HuH-7.5 (cell line): ENCODE results near the gene QPCT.
"Not testable (repeated sequence)": the region's sequence is repeated elsewhere in the genome, so short reads cannot be mapped to it uniquely, and the experiment has no call there.

ENCODE experiments used
- DNase-seq: peaks from one replicate; pipeline ENCODE4 v3.0.0; 2011; ENCODE audit warnings: low spot score

Gene QPCT

GRCh38 chr2:37358466-37358865 lies 14.0 kb downstream of the QPCT start:
- DNase-seq: no peak

- no peak for DNase-seq
Observed at GRCh38 chr2:37361216-37361815, 16.9 kb downstream of the QPCT start.

DNA sequence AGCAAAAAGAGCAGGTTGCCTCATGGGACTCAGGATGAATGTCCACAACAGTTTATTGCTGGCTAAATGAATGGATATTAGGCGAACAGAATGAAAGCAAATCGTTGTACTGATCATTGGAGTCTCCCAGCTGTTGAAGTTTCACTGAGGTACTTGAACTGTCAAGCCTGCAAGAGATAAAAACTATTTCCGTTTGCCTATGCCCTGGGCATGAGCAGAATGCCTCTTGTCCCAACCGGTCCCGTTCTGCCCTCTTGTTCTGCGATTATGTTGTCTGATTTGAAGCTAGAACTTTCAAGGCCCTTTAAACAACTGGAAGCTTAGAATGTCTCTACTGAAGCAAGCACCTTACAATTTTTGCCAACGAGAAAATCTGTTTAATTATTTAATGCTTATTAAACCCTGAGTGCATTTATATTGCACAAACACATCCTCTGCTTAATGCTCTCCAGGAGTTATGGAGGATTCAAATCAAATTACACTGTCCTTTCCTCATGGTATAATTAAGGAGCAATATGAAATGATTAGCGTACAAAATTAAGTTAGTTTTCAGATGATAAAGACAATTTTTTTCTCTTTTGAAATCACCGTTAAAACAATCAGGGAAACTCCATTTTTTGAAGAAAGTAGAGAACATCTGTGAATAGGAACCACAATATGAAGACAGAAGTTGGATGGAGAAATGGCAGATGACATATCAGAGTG lies 17.7 kb downstream of the QPCT start:
- no peak for DNase-seq

- no peak for DNase-seq
Observed at GRCh38 chr2:37364351-37364750, 19.9 kb downstream of the QPCT start.

DNA sequence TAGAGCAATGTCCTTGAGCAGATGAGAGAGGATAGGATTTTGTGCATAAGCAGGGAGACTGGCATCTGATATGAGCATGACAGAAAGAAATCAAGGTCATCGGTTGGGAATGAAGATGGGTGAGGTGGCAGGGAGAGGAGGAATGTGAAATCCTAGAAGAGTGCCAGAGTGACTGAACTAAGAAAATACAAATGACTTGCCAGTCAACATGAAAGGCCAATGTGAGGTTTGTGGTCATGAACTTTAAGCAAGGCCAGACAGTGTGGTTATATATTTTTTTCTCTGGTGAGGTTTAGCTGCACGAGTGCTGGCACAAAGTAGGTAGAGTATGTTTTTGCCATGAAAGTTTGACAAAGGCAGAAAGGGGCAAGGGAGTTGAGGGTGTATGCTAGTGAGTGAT lies 21.2 kb downstream of the QPCT start:
- no peak for DNase-seq

- DNase-seq: no peak
Observed at GRCh38 chr2:37366773-37367172, 22.3 kb downstream of the QPCT start.

GRCh38 chr2:37367310-37367709 lies 22.9 kb downstream of the QPCT start:
- no peak for DNase-seq

DNA sequence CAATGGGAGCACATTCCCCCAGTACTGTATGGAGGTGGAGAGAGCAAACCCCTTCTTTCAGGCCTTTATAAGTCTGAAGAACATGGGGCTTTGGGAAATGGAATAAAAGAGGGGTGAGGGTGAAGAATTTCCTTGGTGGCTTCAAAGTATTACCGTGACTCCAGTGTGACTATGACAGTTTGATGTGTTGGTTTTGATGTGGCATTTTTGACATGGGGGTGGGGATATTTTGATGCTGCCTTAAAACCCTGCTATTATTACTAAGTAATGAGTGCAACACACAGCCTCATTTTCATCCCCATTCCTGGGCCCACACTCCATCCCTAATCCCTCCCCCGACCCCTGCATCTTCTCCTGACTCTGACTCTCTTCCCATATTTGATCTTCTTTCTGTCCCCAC lies 23.6 kb downstream of the QPCT start:
- DNase-seq: no peak

DNA sequence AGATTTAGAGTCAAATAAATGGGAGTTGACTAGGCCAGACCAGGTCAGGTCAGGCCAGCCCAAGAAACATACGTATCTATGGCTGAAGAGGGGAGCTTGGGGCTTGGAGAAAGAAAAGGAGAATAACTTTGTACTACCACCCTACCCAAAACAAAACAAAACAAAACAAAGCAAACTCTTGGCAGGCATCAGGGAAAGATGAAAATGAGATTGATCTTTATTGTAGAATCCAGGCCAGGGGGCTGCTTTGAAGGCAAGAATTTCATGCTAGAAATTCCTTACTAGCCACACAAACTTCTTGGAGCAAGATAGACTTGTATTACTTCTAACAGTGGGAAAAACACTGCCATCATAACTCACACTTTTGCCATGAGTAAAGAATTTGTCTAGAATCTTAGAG lies 26.2 kb downstream of the QPCT start:
- no peak for DNase-seq

DNA sequence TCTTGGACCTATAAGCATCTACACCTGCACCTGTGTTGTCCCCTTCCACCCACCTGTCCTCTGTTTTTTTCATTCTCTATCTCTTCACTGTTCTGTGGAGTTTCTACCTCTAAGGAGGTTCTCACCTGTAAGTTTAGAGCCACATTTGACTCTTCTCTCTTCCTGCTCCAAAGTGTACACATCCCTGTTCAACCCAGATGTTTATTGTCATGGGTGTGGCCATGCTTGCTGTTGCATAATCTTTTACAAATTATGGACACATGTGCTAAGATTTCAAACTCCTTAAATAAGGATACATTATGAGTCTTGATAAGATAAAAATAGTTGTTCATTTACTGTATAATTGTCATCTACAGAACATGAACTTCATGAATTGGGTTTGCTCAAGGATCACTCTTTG lies 27.6 kb downstream of the QPCT start:
- no peak for DNase-seq

DNA sequence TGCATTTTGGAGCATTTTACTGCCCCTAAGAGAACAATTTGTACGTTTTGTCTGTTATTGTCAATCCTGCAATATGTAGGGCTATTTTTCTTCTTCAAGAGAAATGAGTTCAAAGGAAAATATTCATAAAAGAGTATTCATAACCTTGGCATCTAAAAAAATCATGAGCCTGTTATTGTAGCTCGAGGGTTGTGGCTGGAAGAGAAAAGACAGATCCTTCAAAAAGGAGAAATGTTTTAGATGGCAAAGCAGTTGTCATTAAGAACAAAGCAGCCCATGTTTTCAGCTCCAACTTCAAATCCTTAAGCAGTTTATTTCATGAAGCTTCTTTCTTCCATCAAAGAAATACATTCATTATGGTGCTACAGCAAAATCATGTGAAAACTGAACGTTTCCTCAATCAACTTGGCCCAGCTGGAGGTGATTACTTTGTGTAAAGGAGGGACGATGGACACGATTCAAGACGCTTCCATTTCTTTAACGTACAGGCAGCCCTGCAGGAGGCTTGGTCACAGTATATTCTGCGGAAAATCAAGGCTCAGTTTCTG lies 31.4 kb downstream of the QPCT start:
- DNase-seq: no peak

DNA sequence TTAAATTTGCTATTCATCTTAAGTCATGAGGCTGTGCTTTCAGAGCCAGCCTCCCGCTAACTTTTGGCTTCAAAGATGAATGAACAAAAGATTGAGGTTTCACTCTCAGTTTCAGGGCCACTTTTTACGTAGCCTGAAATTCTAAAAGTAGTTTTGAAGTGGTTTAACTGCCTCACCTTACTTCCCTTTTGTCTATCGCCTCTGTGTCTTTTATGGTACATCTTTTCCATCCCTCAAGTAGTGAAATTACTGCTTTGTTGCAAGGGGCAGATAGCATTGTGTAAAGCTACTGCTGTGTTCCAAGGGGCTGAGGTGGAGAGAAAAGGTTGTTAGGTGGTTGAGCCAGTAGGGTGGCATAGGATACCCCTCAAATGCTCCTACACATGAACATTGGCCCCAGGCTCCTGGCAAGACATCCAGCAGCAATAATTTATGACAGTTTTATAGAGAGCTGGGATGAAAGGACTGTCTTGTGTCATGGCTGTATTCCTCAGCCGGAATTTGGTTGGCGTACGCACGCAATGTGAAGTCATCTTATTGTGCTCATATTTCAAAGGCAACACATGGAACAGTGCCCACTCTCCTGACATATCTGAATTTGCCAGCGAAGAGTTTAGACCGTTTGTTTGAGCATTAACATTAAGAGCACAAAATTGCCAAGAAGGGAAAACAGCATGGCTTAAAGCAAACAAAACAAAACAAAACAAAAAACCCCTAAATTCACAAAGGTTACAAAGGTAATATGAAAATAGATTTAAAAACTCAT lies 32.2 kb downstream of the QPCT start:
- DNase-seq: no peak

DNA sequence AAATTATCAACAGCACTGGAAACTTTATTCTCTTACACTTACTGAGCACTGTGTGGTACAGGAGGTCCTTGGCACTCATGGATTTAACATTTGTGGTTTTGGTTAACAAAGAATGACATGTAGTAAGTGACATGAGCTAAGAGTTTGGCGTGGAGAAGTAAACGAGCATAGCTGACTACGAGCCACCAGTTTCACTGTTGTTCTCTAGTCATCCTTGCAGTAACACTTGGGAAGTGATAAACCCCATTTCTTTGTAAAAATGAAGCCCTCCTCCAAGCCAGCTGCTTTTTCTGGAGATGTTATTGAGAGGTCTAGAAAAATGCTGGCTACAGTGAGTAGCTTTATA lies 32.7 kb downstream of the QPCT start:
- DNase-seq: no peak

DNA sequence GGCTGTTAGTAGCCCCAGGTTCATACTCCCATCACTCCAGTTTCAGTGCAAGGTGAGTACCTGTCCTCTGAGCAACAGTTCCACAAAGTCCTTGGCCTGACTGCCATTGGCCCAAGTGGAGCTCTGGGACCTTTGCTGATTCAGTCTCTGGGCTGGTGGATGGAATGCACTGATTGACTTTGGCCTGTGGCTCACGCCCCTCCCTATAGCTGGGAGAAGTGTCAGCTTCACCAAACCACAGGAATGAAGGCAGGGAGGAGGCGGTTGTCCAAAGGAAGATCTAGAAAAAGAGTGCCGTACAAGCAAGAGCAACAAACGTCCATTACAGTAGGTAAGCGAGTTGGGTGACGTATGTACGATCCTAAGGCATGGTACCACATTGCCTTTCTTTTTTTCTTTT lies 34.0 kb downstream of the QPCT start:
- DNase-seq: no peak

GRCh38 chr2:37379881-37380296 lies 35.5 kb downstream of the QPCT start:
- DNase-seq: no peak

DNA sequence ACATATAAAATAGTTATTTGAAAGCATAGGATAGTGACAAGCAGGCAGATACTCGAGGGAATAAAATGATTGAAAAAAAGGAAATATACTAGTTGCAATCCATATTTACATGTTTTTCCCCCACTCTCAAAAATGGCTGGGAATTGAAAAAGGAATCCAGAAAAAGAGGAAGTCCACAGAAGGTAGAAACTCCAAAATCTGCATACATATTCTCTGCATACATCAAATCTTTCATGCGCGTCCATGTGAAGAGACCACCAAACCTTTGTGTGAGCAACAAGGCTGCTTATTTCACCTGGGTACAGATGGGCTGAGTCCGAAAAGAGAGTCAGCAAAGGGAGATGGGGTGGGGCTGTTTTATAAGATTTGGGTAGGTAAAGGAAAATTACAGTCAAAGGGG lies 36.4 kb downstream of the QPCT start:
- DNase-seq: not testable (repeated sequence)

DNA sequence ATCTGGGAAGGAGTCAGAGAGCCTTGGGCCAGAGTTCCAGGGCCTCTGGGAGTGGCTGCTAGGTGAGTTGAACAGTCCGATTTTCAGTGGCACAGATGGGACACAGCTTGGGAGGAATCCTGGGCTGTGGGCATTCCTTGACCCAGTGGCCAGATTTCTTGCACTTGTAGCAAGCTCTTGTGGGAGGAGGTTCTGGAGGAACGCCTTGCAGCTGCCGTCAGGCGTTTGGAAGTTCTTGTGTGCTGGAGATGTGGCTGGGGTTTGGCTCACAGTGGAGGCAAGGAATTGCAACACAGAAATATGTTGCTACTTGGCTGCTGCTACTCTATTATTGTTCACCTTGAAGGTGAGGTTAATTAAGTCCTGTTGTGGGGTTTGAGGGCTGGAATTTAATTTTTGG lies 39.8 kb downstream of the QPCT start:
- DNase-seq: not testable (repeated sequence)

GRCh38 chr2:37387148-37387835 lies 42.9 kb downstream of the QPCT start:
- no peak for DNase-seq

GRCh38 chr2:37388074-37388473 lies 43.6 kb downstream of the QPCT start:
- DNase-seq: no peak

DNA sequence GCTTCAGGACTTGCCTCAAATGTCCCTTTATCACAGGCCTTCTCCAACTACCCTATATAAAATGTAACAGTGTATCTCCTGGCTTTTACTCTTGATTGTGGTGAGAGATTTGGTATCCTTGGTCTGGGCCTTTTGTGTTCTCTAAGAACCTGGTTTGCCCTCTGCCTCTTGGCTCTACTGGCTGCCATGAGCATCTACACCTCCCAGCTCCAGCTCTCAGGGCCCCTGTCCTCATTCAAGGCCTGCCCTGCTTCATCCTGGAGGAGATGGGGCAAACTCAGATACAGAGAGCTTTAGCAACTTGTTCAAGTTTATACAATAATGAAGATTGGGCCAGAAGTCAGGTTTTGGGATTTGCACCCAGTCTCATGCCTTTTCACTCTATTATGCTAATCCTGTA lies 45.0 kb downstream of the QPCT start:
- no peak for DNase-seq

DNA sequence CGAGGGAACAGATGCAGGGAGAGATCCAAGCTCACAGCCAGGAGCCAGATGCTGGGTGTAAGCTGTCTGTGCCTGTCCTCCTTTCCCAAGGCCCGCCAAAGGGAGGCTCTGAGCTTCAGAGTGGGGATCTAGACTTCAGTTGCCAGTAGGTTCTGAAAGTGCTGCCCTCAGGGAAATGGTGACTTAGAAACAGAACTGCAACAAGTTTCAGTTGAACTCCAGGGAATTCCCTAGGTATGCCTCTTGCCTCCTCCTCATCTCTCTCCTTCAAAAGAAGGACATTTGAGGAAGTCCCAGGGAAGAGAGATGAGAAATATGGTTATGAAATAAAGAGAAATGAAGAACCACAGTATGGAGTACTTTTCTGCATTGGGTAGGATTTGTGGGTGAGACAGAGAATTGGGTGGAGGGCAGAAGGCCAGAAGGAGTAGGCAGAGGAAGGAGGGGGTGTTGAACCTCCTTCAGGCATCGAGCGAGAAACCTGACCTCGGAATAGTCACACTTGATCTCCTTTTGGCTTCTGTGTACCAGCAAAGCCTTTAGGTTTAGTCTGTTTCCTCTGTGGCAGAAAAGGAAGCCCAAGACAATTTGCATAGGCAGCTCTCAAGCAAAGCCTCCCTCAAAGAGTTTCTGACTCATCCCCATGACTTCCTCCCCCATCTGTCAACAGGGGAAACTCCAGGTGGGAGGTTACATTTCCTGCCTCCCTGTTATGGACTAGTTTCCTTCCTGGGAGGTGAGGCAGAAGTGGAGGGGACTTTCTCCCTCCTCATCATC lies 45.7 kb downstream of the QPCT start:
- peak; percentile 7 for DNase-seq

DNA sequence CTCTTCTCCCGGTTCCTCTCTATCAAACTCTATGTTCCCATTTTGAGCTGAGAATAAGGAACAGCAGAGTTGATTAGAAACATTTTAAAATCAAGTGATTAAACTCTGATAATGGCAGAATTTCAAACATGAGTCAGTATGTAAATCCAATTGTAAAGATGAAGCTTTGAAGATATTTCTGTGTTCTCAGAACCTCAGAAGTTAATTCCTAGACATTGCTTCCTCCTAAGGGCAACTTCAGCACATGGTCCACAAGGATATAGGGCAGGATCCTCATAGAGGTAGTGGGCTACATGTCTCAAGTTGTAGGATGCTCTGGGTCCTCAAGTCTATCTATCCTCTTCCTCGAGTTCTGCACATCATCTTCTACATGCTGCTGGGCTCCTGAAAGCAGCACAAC lies 46.3 kb downstream of the QPCT start:
- no peak for DNase-seq
